HG02885 (cell line): ENCODE results near the gene ANKRD17.

Experiments used
- ATAC-seq: cut with Tn5 transposase; IDR thresholded peaks from one replicate; pipeline ENCODE4 v1.9.1; 2021; ENCODE audit warnings: mild to moderate bottlenecking; ENCODE audit not compliant: unreplicated experiment, poor library complexity

ANKRD17 gene

DNA sequence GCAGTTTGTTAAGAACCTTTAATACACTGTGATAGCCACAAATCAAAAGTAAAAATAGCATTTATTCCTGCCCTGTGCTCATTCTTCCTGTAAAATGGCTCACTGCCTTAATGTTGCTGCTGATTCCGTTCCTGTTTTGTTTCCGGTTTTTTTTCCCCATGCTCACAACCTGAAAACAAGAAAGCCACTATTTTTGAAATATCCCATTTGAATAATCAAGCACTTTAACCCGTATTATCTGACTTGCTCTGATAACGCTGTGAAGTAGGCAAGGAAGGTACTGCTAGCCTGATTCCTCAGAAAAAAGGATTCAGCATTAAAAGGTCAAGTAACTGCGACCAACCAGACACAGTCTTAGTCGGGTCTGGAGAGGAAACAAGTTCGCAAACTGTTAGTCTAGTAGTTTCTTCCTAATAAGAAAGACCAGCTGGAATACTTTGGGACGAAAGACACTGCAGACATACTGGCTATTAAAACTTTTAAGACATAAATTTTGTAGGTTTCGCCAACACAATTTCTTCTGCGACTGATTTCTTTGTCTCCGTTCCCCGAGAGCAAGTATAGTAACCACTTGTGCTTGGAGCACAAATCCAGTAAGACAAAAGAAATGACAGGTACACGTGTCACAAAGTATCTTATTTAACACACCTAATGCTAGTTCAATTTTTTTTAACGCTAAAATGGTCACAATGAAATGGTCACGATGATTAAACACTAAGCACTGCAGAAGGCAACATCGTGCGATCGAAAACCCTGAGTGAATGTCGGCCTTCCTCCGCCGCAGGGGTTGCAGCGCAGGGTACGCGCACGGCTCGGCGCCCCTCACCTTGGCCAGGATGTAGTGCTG is 189.9 kb downstream of the ANKRD17 start:
- ATAC-seq, result peak; percentile 2

DNA sequence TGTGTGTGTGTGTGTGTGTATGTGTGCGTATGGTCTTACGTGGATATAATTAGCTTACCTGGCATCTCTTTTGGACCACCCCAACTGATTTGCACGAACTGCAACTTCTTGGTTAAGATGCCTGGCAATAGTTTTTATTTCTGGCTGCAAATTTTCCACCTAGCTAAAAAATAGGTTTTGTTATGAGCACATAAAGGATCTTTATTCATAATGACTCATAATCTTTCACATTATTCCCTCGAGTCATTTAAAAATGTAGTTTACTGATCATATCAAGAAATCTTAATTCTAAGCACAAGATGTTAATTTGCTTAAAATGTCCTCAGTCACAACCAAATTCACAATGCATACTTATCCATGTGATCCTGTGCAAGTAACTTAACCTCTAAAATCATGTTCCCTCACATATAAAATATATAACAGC is 190.6 kb downstream of the ANKRD17 start:
- ATAC-seq, result no peak

DNA sequence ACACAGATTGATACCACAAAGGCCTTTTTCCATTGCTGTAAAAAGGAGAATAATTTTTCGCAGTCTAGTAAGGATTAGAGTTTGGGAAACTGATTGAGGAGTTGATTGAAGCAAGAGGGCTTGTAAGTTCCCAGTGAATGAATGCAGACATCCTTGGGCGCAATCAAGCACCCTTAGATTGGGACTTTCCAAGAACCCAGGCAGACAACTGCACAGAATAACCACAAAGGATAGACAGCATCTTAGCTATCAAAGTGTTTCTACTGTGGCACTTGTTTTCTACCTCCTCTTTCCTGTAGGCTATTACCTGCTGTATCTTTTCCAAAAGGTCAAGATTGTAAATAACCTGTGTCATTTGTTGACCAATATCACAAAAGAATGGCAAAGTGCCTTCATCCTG is 191.7 kb downstream of the ANKRD17 start:
- no peak for ATAC-seq

DNA sequence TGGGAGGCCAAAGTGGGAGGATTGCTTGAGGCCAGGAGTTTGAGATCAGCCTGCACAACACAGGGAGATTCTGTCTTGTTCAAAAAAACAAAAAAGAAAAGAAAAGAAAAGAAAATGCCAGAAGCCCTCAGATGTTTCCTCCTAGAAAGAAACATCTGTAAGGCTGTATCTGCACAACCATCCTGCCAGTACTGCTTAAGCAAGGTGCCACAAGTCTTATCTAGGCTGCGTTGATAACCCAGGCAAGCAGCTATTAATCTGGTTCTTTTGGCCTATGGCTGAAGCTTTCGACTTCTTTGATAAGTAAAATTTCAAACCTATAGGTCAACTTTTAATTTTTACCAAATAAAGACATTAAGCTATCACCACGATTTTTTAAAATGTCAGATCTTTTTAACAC is 192.2 kb downstream of the ANKRD17 start:
- ATAC-seq, result no peak

DNA sequence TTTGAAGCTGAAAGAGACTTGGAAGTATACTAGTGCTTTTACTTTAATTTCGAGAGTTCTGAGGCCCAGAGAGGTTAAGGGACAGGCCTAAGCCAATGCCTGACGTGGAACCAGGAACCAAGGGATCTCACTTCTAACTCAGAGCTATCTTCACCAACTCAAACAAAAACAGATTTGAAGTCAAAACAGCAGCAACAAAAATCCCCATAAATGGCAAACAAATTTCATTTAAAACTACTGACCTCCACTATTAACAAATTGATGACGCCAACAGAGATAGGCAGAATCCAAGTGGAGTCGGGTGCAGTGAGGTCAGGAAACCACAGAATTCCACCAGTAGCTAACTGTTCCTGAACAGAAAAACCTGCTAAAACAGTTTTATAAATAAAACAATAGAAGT is 194.1 kb downstream of the ANKRD17 start:
- no peak for ATAC-seq

DNA sequence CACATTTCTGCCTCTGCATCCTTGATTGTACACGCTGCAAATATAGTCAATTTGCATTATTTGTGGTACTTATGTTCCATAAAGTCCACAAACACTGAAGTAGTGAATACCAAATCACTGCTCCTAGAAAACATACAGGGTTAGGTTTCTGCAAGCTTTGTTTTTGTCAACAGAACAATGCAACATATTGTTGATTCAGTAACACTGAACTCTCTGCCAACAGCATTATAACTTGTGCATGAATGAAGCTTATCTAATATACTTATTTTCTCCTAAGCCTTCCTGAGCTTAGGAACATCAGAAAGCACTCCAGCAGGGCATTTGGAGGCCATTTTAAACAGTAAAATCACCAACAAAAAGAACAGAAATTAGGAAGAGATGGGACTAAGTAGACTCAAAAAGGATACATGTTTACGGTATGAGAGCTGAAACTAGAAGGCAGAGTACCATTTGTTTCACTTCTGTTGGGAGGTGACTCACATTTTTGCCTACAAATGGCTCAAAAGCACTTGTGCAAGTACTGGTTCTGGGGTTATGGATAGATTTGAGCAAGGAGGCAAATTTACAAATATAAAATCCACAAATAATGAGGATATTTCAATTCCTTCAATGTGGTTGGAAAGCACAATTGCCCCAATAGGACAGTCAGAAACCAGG is 203.2 kb downstream of the ANKRD17 start:
- peak; percentile 97 for ATAC-seq

DNA sequence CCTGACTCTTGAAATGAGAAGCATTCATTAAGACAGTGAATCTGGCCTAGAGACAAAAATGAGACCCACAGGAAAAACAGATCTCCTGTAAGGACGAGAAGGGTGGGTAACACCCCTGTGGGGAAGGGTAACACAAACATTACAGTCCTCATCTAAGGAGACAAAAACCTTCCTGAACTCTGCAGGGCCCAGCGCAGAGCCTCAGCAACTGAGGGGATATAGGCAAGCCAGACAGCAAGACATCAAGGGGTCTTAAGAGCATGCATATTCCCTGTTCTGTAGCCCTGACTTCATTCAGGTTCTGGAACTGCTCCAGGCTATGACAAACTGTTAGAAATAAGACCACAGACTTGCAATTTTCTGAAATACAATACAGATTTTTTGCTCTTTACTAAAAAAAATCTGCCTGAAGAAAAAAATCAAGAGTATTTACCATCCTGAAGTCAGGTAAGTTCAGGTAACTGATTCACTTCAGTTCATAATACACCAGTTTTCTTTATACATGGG is 204.6 kb downstream of the ANKRD17 start:
- ATAC-seq, result no peak

DNA sequence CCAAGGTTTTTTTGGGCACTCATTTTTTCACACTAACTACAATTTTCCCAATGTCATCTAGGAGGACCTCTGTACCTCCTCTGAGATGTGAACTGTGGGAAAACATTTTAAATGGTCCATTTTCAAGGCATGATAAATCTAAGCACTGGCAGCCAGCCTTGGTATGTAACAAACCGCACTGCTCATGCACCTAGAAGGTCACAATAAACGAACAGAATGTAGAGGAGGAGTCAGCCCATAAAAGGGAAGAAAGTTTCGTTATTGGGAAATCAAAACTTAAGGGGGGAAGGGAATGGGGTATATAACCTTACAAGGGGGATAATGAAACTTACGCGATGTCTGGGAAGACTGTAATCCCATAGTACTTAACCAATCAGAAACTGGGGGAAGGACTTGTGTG is 205.5 kb downstream of the ANKRD17 start:
- no peak for ATAC-seq

DNA sequence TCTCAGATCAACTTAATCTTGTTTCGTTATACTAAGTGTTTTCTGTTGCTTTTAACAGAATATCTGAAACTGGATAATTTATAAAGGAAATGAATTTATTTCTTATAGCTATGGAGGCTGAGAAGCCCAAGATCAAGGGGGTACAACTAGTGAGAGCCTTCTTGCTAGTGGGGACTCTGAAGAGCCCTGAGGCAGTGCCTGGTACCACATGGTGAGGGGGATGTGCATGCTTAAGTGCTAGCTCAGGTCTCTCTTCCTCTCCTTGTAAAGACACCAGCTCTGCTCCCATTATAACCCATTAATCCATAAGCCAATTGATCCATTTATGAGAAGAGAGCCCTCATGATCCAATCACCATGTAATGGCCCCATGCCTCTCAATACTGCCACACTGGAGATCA is 207.0 kb downstream of the ANKRD17 start:
- ATAC-seq, result no peak

DNA sequence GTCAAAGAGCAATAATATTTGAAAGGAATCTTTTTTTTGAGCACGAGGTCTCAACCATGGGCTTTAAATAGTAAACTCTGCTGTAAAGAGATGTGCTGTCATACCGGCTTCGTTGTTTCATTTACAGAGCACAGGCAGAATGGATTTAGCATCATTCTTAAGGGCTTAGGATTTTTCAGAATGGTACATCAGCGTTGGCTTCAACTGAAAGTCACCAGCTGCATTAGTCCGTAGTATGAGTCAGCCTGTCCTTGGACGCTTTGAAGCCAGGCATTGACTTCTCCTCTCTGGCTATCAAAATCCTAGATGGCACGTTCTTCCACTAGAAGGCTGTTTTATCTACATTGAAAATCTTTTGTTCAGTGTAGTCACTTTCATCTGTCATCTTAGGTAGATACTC is 212.7 kb downstream of the ANKRD17 start:
- no peak for ATAC-seq

DNA sequence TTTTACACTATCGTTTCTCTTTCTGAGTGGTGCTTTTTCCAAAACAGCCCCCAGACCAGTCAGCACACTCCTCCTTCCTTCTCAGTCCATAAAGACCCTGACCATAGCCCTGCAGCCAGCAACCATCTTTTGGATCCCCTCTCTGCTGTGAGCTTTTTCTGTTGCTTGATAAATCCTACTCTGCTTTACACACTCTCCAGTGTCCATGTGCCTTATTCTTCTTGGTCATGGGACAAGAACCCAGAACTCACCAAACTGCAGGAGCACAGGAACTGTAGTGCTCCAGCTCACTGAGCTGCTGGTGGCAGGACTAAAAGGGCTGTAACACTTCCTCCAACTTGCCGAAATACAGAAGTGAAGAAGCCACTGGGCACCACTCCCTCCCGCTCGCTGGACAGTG is 221.5 kb downstream of the ANKRD17 start:
- no peak for ATAC-seq

DNA sequence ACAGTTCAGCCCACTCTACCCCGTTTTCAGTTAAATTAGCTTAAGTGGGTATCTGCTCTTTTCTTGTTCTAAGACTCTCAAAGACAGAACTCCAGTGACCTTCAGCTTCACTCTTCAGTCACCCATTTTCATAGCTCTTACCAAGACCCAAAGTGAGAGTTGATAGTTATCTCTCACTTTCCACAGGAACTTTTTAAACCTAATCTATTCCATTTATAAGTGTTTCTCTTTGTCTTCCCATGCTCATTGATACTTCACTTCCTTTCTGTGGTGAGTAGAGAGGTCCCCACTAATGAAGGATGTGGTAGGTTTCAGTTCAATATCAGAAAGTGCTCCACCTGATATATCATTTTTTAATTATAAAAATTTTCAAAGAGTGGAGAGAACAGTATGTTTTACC is 222.5 kb downstream of the ANKRD17 start:
- peak; percentile 59 for ATAC-seq

DNA sequence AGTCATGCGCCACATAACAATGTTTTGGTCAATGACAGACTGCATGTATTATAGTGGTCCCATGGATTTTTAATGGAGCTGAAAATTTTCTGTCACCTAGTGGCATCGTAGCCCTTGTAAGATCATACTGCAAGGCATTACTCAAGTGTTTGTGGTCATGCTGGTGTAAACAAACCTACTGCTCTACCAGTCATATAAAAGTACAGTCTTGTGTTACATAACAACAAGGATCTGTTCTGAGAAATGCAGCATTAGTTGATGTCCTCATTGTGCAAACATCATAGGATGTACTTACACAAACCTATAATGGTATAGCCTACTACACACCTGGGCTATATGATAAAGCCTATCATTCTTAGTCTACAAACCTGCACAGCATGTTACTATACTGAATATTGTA is 223.7 kb downstream of the ANKRD17 start:
- no peak for ATAC-seq

DNA sequence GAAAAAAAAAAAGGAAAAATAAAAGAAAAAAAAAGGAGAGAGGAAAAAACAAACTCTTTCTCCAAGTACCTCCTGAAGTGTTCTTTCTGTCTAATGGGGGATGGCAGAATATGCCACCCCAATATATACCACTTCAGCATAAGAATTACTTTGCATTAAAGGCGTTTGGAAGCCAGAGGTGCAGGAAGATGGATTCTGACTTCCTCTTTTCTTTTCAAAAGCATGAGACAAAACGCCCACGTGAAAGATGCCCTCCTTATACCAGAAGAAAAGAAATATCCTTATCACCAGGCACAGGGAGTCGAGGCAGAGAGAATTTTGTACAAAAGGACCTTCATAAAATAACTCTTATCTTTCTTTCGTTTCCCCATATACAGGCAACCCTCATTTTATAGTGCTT is 230.0 kb downstream of the ANKRD17 start:
- no peak for ATAC-seq
